HL-60 (cell line): ENCODE measurements around the gene RNU4-1.

Source experiments
- DNase-seq, 2 experiments: peaks; one replicate each; pipeline ENCODE4 v3.0.0-alpha.2; 2010 to 2020; ENCODE audit warnings: low read depth in 1 of 2, low spot score in 1 of 2
- H3K27ac ChIP-seq: fragments of 250-450 bp; sonication (Bioruptor Pico); replicated peaks from 2 replicates; pipeline ENCODE4 v1.5.1; 2020; ENCODE audit warnings: mild to moderate bottlenecking, moderate library complexity
- H3K27me3 ChIP-seq: fragments of 250-450 bp; sonication (Bioruptor Pico); 2 replicates; pipeline ENCODE4 v1.5.1; 2021; ENCODE audit warnings: mild to moderate bottlenecking, moderate library complexity; ENCODE audit not compliant: insufficient read depth, poor library complexity, severe bottlenecking
- H3K4me3 ChIP-seq: replicated peaks from 2 replicates; pipeline ENCODE4 v1.5.1; 2011; ENCODE audit warnings: mild to moderate bottlenecking, control low read depth, low read length; ENCODE audit not compliant: insufficient read depth
- CTCF ChIP-seq: IDR thresholded peaks from one replicate; pipeline ENCODE4 v1.5.1; 2011; ENCODE audit warnings: low read length, control low read depth, inconsistent platforms; ENCODE audit not compliant: insufficient read depth
- GABPA ChIP-seq: IDR thresholded peaks from 2 replicates; pipeline ENCODE4 v1.6.1; 2012; ENCODE audit warnings: low read depth
- POLR2AphosphoS5 ChIP-seq: IDR thresholded peaks from 2 replicates; pipeline ENCODE4 v1.6.1; 2012; ENCODE audit warnings: low read depth
- REST ChIP-seq: IDR thresholded peaks from 2 replicates; pipeline ENCODE4 v1.6.1; 2012; ENCODE audit warnings: low read depth; ENCODE audit not compliant: insufficient replicate concordance
- SPI1 ChIP-seq: IDR thresholded peaks from 2 replicates; pipeline ENCODE4 v1.6.1; 2012; ENCODE audit warnings: low read depth, mild to moderate bottlenecking, borderline replicate concordance

Gene RNU4-1

GRCh38 chr12:120261951-120262851 is 30.8 kb downstream of the RNU4-1 start:
- TF ChIP-seq CTCF (no peak), SPI1 (no peak), GABPA (no peak), REST (no peak), POLR2AphosphoS5 (no peak)
- no peak overlapping the region for H3K27ac ChIP-seq
- no peak overlapping the region for H3K4me3 ChIP-seq
- peaks cover 29% of the 10 kb centered on the region for H3K27me3 ChIP-seq
- DNase-seq = no peak

- no peak for DNase-seq
- no peak overlapping the region for H3K27ac ChIP-seq
- no peak for TF ChIP-seq CTCF
- TF ChIP-seq POLR2AphosphoS5 = no peak
- TF ChIP-seq REST = no peak
- no peak for TF ChIP-seq SPI1
- TF ChIP-seq GABPA = no peak
- peaks cover 29% of the 10 kb centered on the region for H3K27me3 ChIP-seq
- H3K4me3 ChIP-seq = no peak overlapping the region
Measured at GRCh38 chr12:120260607-120261006, 32.4 kb downstream of the RNU4-1 start.

- Histone ChIP-seq H3K27ac (no peak overlapping the region), H3K27me3 (peaks cover 22% of the 10 kb centered on the region), H3K4me3 (no peak overlapping the region)
- no peak for DNase-seq
- TF ChIP-seq GABPA = no peak
- no peak for TF ChIP-seq SPI1
- TF ChIP-seq REST = no peak
- TF ChIP-seq POLR2AphosphoS5 = no peak
- TF ChIP-seq CTCF = no peak
Measured at GRCh38 chr12:120259418-120260202, 33.4 kb downstream of the RNU4-1 start.
